ENCODE measurements around the gene PPP1R3C.

The PPP1R3C gene

DNA sequence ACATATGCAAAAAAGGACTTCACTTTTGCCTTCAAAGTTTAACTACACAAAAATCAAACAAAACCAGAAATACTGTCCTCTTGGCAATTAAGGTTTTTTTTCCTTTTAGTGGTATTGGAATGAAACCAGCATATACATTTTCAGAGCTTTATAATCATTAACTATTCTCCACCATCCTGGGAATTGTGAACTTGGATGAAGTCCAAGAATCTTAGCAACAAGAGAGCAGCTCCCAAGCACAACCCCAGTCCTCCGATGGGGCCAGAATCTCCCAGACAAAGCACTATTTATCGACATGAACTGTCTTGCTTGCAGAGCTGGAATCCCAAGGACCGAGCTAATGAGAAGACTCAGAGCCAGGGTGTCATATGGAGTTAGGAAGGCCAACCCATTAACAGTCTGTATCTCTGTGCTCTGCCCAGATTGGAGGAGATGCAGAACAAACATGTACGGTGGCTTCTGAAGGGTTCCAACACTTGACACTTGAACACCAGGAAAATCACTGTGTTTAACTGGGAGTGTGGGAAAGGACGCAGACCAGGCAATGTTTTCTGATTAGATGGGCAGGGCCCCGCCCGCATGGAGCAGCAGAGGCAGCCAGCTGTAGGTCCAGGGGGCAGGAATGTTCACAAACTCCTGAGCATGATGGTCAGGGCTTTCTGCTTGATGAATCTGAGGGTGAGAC lies 35.5 kb downstream of the PPP1R3C start:
- no peak for DNase-seq

DNA sequence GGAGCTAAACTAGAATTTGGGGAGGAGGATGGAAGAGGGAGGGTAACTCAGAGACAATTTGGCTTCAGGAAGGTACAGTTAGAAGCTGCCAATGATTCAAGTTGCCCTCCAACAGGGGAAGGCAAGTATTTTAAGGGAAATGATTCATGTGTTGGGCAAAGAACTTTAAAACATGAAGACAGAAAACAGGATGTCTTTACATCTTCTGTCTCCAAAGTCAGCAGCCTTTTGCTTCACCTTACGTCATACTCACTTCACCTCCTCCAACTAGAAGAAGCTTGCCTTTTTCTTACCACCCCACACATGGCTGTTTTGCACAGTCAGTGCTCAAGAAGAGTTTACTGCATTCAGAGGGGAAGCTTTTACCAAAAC lies 36.1 kb downstream of the PPP1R3C start:
- no peak for DNase-seq

DNA sequence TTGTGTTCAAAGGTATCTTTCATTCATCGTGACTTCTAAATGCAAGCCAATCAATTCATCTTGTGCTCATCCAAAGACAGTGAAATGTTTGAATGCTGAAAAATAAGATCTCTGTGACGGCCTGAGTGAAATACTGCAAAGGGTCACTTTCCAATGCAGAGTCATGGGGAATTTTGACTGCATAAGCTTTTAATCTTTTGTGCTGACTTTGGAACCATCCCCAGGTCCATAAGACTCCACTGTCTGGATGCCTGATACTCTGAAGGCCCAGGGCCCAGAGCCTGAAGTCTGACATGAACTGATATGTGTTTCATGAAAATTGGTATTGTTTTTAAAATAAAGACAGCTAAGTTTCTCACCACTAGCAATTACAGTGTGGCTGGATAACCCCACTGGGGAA lies 39.0 kb downstream of the PPP1R3C start:
- DNase-seq: no peak

DNA sequence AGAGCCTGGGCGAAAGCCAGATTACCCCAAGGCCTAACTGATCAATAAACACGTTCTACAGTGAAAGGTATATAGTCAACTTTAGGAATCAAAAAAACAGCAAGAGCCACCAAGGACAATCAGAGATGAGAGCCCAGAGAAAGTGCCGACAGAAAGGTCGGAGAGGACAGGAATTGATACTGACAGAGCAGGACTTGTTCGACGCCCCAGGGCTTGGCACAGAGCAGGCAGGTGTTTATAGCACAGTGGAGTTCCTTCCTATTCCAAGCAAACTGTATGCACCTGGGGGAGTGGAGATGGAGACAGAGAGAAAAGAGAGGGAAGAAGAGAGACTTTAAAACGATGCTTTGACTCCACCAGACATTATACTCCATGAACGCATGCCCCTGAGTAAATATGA lies 39.5 kb downstream of the PPP1R3C start:
- no peak for DNase-seq

DNA sequence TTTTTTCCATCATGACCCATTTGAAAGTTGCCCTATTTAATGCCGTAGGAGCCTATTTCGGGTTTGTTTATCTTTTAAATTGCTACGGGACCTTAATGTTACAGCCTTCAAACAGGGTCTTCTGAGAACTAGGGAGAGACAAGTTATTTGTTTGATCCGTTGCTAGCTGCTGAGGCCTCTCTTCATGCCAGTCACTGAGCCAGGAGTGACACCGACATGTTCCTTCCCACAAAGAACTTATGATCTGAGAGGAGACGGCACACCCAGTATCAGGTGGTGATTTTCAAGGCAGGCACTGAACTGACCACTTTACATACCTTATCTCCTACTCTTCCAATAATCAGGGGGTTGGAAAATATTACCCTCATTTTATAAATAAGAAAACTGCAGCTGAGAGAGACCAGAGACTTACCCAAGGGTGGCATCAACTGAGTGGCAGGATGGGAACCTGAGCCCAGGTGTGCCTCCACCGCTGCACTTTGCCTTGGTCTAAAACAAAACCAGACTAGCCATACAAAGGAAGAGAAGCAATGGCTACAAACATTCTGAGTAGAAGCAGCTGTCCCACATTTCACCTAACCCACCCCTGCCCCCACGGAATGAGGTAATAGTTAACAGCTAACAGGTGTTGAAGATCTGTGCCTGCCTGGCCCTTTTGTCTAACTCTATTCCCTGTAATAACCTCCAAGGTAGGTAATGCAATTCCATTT lies 40.5 kb downstream of the PPP1R3C start:
- DNase-seq: no peak

DNA sequence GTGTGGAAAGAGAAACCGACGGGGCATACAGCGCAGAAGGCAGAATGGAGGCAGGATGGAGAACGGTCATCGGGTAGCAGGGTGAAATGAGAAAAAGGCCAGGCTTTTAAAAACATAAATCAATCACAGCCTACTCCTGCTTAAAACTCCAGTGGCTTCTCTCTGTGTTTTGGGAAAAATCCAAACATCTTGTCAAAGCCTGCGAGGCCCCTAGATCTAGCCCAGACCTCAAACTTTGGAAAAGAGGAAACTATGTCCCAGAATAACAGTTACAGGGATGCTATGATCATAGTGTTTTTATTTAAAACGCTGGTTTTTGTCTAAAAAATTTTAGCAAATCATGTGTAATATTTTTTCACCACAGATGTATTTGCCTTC lies 41.1 kb downstream of the PPP1R3C start:
- no peak for DNase-seq

DNA sequence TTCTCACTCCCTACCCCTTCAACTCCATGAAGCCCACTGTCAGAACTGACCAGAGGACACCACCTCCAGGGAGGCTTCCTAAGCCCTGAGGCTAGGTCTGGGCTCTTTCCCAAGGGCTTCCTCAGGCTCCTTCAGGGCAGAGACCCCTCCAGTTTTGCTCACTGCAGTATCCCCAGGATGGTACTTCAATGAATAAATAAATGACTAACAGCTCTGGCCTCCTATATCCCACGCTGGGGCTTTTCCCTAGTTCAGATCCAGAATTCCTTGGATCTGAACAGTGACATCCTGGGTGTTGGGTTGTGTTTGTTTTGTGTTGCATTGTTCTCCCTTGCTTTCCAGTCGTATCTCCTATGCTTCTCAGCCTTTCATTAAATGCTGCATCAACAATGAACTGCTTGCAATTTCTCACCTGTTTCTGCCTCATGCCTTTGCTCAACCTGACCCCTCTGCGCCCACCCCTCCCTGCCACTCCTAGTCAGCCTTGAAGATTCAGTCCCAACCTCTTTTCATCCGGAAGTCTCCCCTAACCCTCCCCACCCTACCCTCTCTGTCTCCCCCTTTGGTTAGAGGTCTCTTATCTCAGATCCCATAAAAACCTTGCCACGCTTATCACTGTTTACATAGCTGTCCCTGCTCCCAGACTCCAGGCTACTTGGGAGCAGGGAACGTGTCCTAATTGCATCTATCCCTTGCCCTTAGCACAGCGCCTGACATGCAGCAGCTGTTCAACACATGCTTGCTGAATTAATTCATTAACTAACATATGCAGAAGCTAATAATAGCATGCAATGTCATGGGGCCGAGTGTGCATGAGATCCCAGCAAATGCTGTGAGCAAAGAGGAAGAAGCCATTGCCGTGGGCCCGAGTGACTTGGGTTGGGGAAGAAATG lies 41.7 kb downstream of the PPP1R3C start:
- no peak for DNase-seq

DNA sequence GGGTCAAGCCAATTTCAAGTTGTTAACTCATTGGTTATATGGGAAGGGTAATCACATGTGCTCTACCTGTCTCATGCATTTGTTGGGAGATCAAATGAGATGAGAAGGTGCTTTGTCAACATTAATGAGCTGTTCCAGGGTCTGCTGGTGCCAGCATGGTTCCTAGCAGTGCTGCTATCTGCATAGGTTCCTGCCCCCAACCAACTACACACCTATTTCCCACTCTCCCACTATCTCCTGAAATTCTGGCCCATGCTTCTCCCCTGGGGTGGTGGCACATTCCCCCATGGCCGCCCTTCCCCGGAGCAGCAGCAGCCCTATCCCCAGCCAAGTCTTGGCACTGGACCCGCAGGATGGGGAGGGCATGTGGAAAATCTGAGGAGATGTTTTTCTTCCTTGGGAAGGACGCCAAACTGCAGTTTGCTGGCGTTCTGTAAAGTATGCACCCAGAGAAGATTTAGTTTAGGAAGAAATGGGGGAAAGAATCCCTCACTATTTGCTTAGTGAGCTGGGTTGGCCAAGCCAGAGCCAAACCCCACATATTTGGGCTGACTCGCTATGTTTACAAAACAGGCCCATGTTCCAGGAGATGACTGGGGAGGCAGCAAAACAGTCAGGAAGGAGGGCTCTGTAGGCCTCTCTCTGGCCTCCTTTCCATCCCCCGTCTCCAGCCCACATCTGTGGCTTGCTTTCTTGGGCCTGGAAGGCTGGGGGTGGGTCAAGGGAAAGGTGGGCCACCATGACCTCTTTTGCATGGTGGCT lies 42.5 kb downstream of the PPP1R3C start:
- no peak for DNase-seq

DNA sequence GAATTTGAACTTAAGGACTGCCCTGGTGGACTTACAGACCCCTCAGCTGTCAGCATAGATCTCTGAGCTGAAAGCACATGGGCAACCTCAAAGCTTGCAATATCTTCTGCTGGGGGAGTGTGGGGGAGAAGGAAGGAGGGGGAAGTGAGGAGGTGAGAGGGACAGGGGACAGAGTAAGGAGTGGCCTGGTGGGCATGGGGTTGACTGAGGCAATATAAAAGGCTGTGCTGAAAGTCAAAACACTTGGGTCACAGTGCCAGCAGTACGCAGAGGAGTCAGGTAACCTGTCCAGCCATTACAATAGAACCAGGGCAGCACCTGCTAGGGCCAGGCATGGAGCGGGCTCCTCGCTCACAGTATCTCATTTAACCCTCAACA lies 43.2 kb downstream of the PPP1R3C start:
- DNase-seq: no peak

DNA sequence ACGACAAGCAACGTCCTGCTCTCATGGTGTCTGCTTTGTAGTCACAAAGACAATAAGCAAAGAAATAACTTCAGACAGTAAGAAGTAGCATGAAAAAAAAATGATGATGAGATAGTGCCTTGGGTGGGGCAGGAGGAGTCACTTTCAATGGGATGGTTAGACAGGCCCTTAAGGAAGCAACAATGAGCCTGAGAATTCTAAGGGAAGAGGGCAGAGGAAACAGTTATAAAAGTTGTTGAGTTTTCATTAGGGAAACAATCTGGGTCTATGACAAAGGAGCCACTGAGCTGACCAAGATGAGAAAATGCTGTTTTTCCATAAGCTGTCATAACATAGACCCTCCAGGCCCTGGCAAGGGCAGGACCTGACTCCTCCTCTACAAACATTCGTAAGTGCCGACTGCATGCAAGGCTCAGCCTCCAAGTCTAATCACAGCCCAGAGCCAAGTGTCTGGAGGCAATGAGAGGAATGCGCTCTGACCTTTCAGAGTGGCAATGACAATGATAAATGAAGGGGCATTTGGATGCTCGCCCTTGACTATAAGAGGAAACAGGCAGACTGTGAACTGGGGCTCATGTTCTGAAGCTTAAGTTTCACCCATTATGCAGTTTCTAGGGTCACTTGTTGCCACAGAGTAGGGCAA lies 43.7 kb downstream of the PPP1R3C start:
- no peak for DNase-seq

DNA sequence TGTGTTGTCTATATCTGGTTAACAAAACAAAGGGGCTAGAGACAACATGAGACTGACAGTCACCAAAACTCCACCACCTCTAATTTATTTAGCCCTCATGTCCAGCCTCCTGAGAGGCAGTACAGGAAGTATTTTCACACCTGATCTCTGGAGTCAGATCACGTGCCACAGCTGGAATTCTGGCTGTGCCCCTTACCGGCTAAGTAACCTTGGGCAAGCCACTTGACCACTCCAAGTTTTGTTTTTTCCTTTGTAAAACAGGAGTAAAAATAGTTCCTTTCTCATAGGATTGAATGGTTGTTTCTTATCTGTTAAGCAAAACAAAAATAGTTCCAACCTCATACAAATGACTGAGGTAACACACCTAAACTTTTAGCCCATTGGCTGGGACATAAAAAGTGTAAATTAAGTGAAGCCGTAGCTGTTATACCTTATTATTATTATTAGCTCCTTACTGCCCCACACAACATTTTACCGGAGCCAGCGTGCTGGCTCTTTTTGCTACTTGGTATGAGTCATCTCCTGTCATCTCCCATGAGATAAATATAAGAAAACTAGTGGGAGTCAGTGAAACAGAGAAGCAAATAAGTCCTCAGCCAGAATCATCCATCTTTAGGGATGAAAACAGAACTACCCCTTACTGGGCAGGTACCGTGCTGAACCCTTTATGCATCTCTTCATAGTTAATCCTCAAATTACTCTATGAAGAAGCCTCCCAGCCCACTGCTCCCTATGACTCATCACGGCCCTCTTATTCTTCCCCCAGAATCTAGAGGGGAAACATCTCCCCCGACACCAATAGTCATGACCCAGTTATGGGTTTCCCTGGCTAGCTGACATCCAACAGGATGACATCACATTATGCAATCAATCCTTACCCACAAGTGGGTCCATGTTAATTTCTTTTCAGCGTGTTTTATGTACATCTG lies 44.9 kb downstream of the PPP1R3C start:
- DNase-seq: no peak

DNA sequence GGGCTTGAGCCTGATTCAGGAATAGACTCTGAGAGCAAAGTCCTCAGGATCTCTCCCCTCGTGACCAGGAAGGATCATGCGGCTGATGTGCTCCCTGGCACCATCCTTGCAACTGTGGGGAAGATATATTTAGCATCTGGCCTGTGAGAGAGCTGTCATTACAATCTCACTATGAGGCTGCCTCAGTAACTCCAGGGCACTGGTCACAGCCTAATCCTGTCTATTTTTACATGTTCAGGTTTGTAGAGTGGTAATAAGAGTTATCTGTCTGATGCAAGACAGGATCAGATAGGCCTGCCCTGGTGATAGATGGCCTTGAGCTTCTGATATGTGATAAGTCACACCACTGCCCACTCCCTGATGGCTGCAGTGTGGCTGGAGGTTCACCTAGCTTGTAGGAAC lies 50.7 kb downstream of the PPP1R3C start:
- no peak for DNase-seq

DNA sequence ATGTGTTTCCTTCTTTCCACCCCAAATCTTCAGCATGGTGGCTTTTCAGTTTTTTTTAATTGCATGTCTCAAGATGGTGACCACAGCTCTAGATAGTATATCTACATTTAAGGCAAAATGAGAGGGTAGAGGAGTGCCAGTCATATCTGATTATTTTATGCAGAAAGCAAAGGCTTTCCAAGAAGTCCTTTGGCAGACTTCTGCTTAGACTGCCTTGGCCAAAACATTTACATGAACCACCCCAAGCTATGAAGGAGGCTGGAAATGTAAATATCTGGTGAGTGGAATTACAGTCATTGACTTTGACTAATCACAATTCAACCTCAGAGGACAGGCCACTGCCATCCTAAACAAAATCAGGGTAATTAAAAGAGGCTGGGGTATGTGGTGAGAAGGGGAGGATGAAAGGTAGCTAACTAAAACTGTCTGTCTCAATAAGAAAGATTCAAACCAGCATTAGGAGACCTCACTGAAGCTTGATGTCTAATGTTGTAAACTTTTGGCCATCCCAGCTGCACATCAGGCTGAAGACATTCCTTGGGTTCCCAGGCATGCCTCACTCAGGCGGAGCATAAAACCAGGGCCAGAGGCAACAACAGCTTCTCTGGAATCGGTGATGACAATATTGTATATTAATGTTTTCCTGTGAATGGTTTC lies 53.4 kb downstream of the PPP1R3C start:
- DNase-seq: no peak
